ENCODE data around the gene SLC35B2.

The SLC35B2 gene

GRCh38 chr6:44275749-44276648 lies 18.7 kb upstream of the SLC35B2 start:
- TF ChIP-seq POLR2AphosphoS5 (IDR thresholded peaks at IDR 0.05; ENCODE audit: low read depth, low read length) (no peak), SIN3A (IDR thresholded peaks at IDR 0.05; ENCODE audit: borderline replicate concordance, insufficient read depth, low read length) (no peak), FOXP2 (optimal IDR thresholded peaks at IDR 0.05; ENCODE audit: borderline replicate concordance, extremely low read depth, extremely low read length, insufficient read depth) (no peak), TAF1 (IDR thresholded peaks at IDR 0.05; ENCODE audit: borderline replicate concordance, insufficient read depth, low read length) (no peak)
- TF ChIP-seq, protein P1, sequence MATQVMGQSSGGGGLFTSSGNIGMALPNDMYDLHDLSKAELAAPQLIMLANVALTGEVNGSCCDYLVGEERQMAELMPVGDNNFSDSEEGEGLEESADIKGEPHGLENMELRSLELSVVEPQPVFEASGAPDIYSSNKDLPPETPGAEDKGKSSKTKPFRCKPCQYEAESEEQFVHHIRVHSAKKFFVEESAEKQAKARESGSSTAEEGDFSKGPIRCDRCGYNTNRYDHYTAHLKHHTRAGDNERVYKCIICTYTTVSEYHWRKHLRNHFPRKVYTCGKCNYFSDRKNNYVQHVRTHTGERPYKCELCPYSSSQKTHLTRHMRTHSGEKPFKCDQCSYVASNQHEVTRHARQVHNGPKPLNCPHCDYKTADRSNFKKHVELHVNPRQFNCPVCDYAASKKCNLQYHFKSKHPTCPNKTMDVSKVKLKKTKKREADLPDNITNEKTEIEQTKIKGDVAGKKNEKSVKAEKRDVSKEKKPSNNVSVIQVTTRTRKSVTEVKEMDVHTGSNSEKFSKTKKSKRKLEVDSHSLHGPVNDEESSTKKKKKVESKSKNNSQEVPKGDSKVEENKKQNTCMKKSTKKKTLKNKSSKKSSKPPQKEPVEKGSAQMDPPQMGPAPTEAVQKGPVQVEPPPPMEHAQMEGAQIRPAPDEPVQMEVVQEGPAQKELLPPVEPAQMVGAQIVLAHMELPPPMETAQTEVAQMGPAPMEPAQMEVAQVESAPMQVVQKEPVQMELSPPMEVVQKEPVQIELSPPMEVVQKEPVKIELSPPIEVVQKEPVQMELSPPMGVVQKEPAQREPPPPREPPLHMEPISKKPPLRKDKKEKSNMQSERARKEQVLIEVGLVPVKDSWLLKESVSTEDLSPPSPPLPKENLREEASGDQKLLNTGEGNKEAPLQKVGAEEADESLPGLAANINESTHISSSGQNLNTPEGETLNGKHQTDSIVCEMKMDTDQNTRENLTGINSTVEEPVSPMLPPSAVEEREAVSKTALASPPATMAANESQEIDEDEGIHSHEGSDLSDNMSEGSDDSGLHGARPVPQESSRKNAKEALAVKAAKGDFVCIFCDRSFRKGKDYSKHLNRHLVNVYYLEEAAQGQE (IDR thresholded peaks at IDR 0.05; ENCODE audit: insufficient read depth in 1 of 2, low read depth in 2 of 2, low read length in 2 of 2): no peak

- TF ChIP-seq SIN3A (IDR thresholded peaks at IDR 0.05; ENCODE audit: borderline replicate concordance, insufficient read depth, low read length) (no peak), POLR2AphosphoS5 (IDR thresholded peaks at IDR 0.05; ENCODE audit: low read depth, low read length) (no peak), TAF1 (IDR thresholded peaks at IDR 0.05; ENCODE audit: borderline replicate concordance, insufficient read depth, low read length) (no peak), FOXP2 (optimal IDR thresholded peaks at IDR 0.05; ENCODE audit: borderline replicate concordance, extremely low read depth, extremely low read length, insufficient read depth) (no peak)
- TF ChIP-seq, protein P1 (IDR thresholded peaks at IDR 0.05; ENCODE audit: insufficient read depth in 1 of 2, low read depth in 2 of 2, low read length in 2 of 2): no peak
These were observed 18.0 kb upstream of the SLC35B2 start for GRCh38 chr6:44275271-44275748.

GRCh38 chr6:44273617-44274016 lies 16.3 kb upstream of the SLC35B2 start:
- TF ChIP-seq, protein P1 (IDR thresholded peaks at IDR 0.05; ENCODE audit: insufficient read depth in 1 of 2, low read depth in 2 of 2, low read length in 2 of 2): no peak
- no peak for TF ChIP-seq POLR2AphosphoS5 (IDR thresholded peaks at IDR 0.05; ENCODE audit: low read depth, low read length)
- no peak for TF ChIP-seq SIN3A (IDR thresholded peaks at IDR 0.05; ENCODE audit: borderline replicate concordance, insufficient read depth, low read length)
- TF ChIP-seq TAF1 (IDR thresholded peaks at IDR 0.05; ENCODE audit: borderline replicate concordance, insufficient read depth, low read length): no peak
- no peak for TF ChIP-seq FOXP2 (optimal IDR thresholded peaks at IDR 0.05; ENCODE audit: borderline replicate concordance, extremely low read depth, extremely low read length, insufficient read depth)

GRCh38 chr6:44272999-44273566 lies 15.8 kb upstream of the SLC35B2 start:
- TF ChIP-seq FOXP2 (optimal IDR thresholded peaks at IDR 0.05; ENCODE audit: borderline replicate concordance, extremely low read depth, extremely low read length, insufficient read depth) (no peak), SIN3A (IDR thresholded peaks at IDR 0.05; ENCODE audit: borderline replicate concordance, insufficient read depth, low read length) (no peak), TAF1 (IDR thresholded peaks at IDR 0.05; ENCODE audit: borderline replicate concordance, insufficient read depth, low read length) (no peak), POLR2AphosphoS5 (IDR thresholded peaks at IDR 0.05; ENCODE audit: low read depth, low read length) (no peak)
- TF ChIP-seq, protein P1 (IDR thresholded peaks at IDR 0.05; ENCODE audit: insufficient read depth in 1 of 2, low read depth in 2 of 2, low read length in 2 of 2): no peak

All from PFSK-1 (cell line).